CMK (cell line): ENCODE data around the gene RNASET2.
A peak's percentile ranks its signal among the peaks of the same experiment; 100 is the strongest.

Source experiments
- DNase-seq: peaks from one replicate; pipeline ENCODE4 v3.0.0-alpha.2; 2010; ENCODE audit warnings: low read depth

The RNASET2 gene

GRCh38 chr6:166946125-166946524, 10.2 kb downstream of the RNASET2 start:
- DNase-seq, result no peak

- DNase-seq, result no peak
These were observed 11.6 kb downstream of the RNASET2 start for GRCh38 chr6:166944666-166945256.

- peak; percentile 72 for DNase-seq
These were observed 13.8 kb downstream of the RNASET2 start for GRCh38 chr6:166942393-166943168.

GRCh38 chr6:166940643-166941068, 15.7 kb downstream of the RNASET2 start:
- DNase-seq, result no peak

GRCh38 chr6:166939894-166940293, 16.5 kb downstream of the RNASET2 start:
- DNase-seq, result no peak

- no peak for DNase-seq
These were observed 17.0 kb downstream of the RNASET2 start for GRCh38 chr6:166939345-166939744.

- DNase-seq, result no peak
These were observed 17.6 kb downstream of the RNASET2 start for GRCh38 chr6:166938704-166939103.

GRCh38 chr6:166938150-166938549, 18.2 kb downstream of the RNASET2 start:
- no peak for DNase-seq

GRCh38 chr6:166937746-166938145, 18.6 kb downstream of the RNASET2 start:
- DNase-seq, result no peak

- DNase-seq, result no peak
These were observed 20.1 kb downstream of the RNASET2 start for GRCh38 chr6:166936079-166936787.

GRCh38 chr6:166935353-166935752, 21.0 kb downstream of the RNASET2 start:
- no peak for DNase-seq

GRCh38 chr6:166934174-166934573, 22.2 kb downstream of the RNASET2 start:
- no peak for DNase-seq

GRCh38 chr6:166933396-166933795, 23.0 kb downstream of the RNASET2 start:
- DNase-seq, result no peak

GRCh38 chr6:166932616-166933015, 23.7 kb downstream of the RNASET2 start:
- DNase-seq, result no peak

- no peak for DNase-seq
These were observed 24.2 kb downstream of the RNASET2 start for GRCh38 chr6:166932116-166932515.

GRCh38 chr6:166931426-166931970, 24.9 kb downstream of the RNASET2 start:
- no peak for DNase-seq

GRCh38 chr6:166930354-166930891, 25.9 kb downstream of the RNASET2 start:
- no peak for DNase-seq

GRCh38 chr6:166929542-166930189, 26.7 kb downstream of the RNASET2 start:
- DNase-seq, result peak; percentile 29

GRCh38 chr6:166928644-166929541, 27.5 kb downstream of the RNASET2 start:
- no peak for DNase-seq

- no peak for DNase-seq
These were observed 28.3 kb downstream of the RNASET2 start for GRCh38 chr6:166927935-166928643.
